CD8-positive, alpha-beta memory T cell (primary cell): ENCODE measurements around the gene CXCL16. TPM values are rescaled to one million over a fixed set of nuclear protein-coding genes. Genes with fewer than 3 reads are reported as not detected.
A peak's percentile ranks its signal among the peaks of the same experiment; 100 is the strongest.
"Not testable (repeated sequence)": the region's sequence is repeated elsewhere in the genome, so short reads cannot be mapped to it uniquely, and the experiment has no call there.

Experiments
- CTCF ChIA-PET: fragments of 350-600 bp; sonication (Branson Sonifier 250); formaldehyde crosslinking; loops from one replicate; lab custom pipeline; 2021; ENCODE audit warnings: antibody characterized with exemption; lab: Charles Lee
- POLR2A ChIA-PET: fragments of 350-600 bp; sonication (Branson Sonifier 250); formaldehyde crosslinking; loops from one replicate; lab custom pipeline; 2021; ENCODE audit warnings: antibody characterized with exemption; lab: Charles Lee
- DNase-seq, 5 donors: peaks; one replicate each; pipeline versions ENCODE4 v3.0.0 to v3.0.0-alpha.2; 2020 to 2022; ENCODE audit warnings: mixed read lengths in 1 of 5
- H3K27ac ChIP-seq: one replicate; pipeline ENCODE4 v1.7.0; 2013; ENCODE audit warnings: low read depth, mild to moderate bottlenecking, low read length, moderate library complexity
- H3K27me3 ChIP-seq: 2 replicates; pipeline ENCODE4 v1.7.0; 2013; ENCODE audit warnings: low read length, mild to moderate bottlenecking; ENCODE audit not compliant: insufficient read depth, poor library complexity, severe bottlenecking
- H3K36me3 ChIP-seq: 2 replicates; pipeline ENCODE4 v1.7.0; 2013; ENCODE audit warnings: mild to moderate bottlenecking, low read length, moderate library complexity; ENCODE audit not compliant: insufficient read depth
- H3K4me1 ChIP-seq: 2 replicates; pipeline ENCODE4 v1.7.0; 2013; ENCODE audit warnings: mild to moderate bottlenecking, low read length, moderate library complexity; ENCODE audit not compliant: insufficient read depth
- H3K4me3 ChIP-seq: 2 replicates; pipeline ENCODE4 v1.7.0; 2013; ENCODE audit warnings: mild to moderate bottlenecking, low read length
- H3K9me3 ChIP-seq: 2 replicates; pipeline ENCODE4 v1.7.0; 2013; ENCODE audit warnings: mild to moderate bottlenecking, low read length
- H3K27ac Mint-ChIP-seq, 8 donors: one replicate each; pipeline ENCODE4 v1.8.0; 2020 to 2021; ENCODE audit warnings: mixed read lengths in 8 of 8, mild to moderate bottlenecking in 6 of 8, inconsistent platforms in 3 of 8, moderate library complexity in 3 of 8
- H3K27me3 Mint-ChIP-seq, 2 donors: one replicate each; pipeline ENCODE4 v1.8.0; 2020 to 2021; ENCODE audit warnings: mixed read lengths in 2 of 2, mild to moderate bottlenecking in 1 of 2, moderate library complexity in 1 of 2
- H3K36me3 Mint-ChIP-seq, 3 donors: one replicate each; pipeline ENCODE4 v1.8.0; 2020 to 2021; ENCODE audit warnings: mixed read lengths in 3 of 3, inconsistent platforms in 1 of 3, mild to moderate bottlenecking in 1 of 3
- H3K4me1 Mint-ChIP-seq, 3 donors: one replicate each; pipeline ENCODE4 v1.8.0; 2020 to 2021; ENCODE audit warnings: mixed read lengths in 3 of 3, inconsistent platforms in 1 of 3, mild to moderate bottlenecking in 1 of 3
- H3K4me3 Mint-ChIP-seq, 7 donors: one replicate each; pipeline ENCODE4 v1.8.0; 2020 to 2021; ENCODE audit warnings: mixed read lengths in 7 of 7, mild to moderate bottlenecking in 6 of 7, moderate library complexity in 4 of 7, inconsistent platforms in 2 of 7
- H3K9me3 Mint-ChIP-seq, 5 donors: one replicate each; pipeline ENCODE4 v1.8.0; 2020 to 2022; ENCODE audit warnings: mixed read lengths in 5 of 5, mild to moderate bottlenecking in 3 of 5, moderate library complexity in 2 of 5, inconsistent platforms in 1 of 5
- polyA plus RNA-seq: library from polyadenylated mRNA; unstranded; fragments of 300-500 nt; fragmentation: Illumina TruSeq; gene quantifications from one replicate; pipeline ENCODE4 v1.2.3, GENCODE V29; 2021
- total RNA-seq, 2 experiments: library from RNA; stranded (reverse); gene quantifications; one replicate each; pipeline ENCODE4 v1.2.3, GENCODE V29; 2021

Gene CXCL16
- total and polyA plus RNA-seq, 3 experiments from 2014 or later: 2.4 to 3.0 (median 2.8) TPM

GRCh38 chr17:4718276-4718675 is 21.5 kb downstream of the CXCL16 start:
- Mint-ChIP-seq H3K27me3 (peaks cover 0 to 2% of the 10 kb centered on the region in 2 donors), H3K4me3 (no peak overlapping the region), H3K27ac (peak overlapping the region in 4 of 8 donors; percentile 17 to 77 (median 59)), H3K4me1 (peaks cover 31 to 76% (median 37%) of the 10 kb centered on the region in 3 donors), H3K36me3 (peaks cover 8 to 72% (median 10%) of the 10 kb centered on the region in 3 donors), H3K9me3 (no peaks in the 10 kb centered on the region)
- ChIA-PET POLR2A (no interaction called here), CTCF (no interaction called here)
- no peak overlapping the region for H3K4me3 ChIP-seq
- H3K4me1 ChIP-seq: peaks cover 30% of the 10 kb centered on the region
- H3K36me3 ChIP-seq: peaks cover 40% of the 10 kb centered on the region
- no peaks in the 10 kb centered on the region for H3K9me3 ChIP-seq
- DNase-seq: peak in 1 of 5 donors; percentile 14
- H3K27me3 ChIP-seq: no peaks in the 10 kb centered on the region
- no peak overlapping the region for H3K27ac ChIP-seq

GRCh38 chr17:4717791-4718190 is 21.9 kb downstream of the CXCL16 start:
- peaks cover 40% of the 10 kb centered on the region for H3K36me3 ChIP-seq
- H3K4me3 Mint-ChIP-seq: peak overlapping the region in 2 of 7 donors; percentile 50 to 56

GRCh38 chr17:4716081-4716480 is 23.6 kb downstream of the CXCL16 start:
- no peaks in the 10 kb centered on the region for H3K9me3 Mint-ChIP-seq
- H3K36me3 Mint-ChIP-seq: peaks cover 8 to 71% (median 10%) of the 10 kb centered on the region in 3 donors
- peaks cover 0 to 2% of the 10 kb centered on the region in 2 donors for H3K27me3 Mint-ChIP-seq
- Histone ChIP-seq H3K4me1 (peaks cover 47% of the 10 kb centered on the region), H3K27ac (peak overlapping the region; percentile 39), H3K4me3 (peak overlapping the region; percentile 48), H3K27me3 (no peaks in the 10 kb centered on the region), H3K36me3 (peaks cover 40% of the 10 kb centered on the region), H3K9me3 (no peaks in the 10 kb centered on the region)
- peaks cover 40 to 80% (median 44%) of the 10 kb centered on the region in 3 donors for H3K4me1 Mint-ChIP-seq
- H3K4me3 Mint-ChIP-seq: peak overlapping the region in 5 of 7 donors; percentile 36 to 89 (median 83)
- DNase-seq: no peak
- ChIA-PET CTCF (interaction anchor here (3.8 kb wide), 1 partner anchor 74 kb away, joined by 16 read pairs; no protein-coding TSS in a partner anchor), POLR2A (interaction anchor here (0.6 to 1.1 kb wide), 2 partner anchors 15 to 178 kb away, joined by 3 read pairs; partner anchors contain the start of gene MED11)
- peak overlapping the region; percentile 91 to 99 (median 96) for H3K27ac Mint-ChIP-seq

More at GRCh38 chr17:4717791-4718190, 21.9 kb downstream of the CXCL16 start:
- H3K4me3 ChIP-seq: no peak overlapping the region
- H3K27me3 Mint-ChIP-seq: peaks cover 0 to 2% of the 10 kb centered on the region in 2 donors
- ChIA-PET POLR2A (no interaction called here), CTCF (no interaction called here)
- H3K27ac ChIP-seq: no peak overlapping the region
- H3K27me3 ChIP-seq: no peaks in the 10 kb centered on the region
- H3K9me3 ChIP-seq: no peaks in the 10 kb centered on the region
- H3K4me1 ChIP-seq: peaks cover 33% of the 10 kb centered on the region
- H3K27ac Mint-ChIP-seq: peak overlapping the region in 4 of 8 donors; percentile 10 to 68 (median 32)
- peak in 1 of 5 donors; percentile 14 for DNase-seq
- peaks cover 33 to 78% (median 37%) of the 10 kb centered on the region in 3 donors for H3K4me1 Mint-ChIP-seq
- no peaks in the 10 kb centered on the region for H3K9me3 Mint-ChIP-seq
- H3K36me3 Mint-ChIP-seq: peaks cover 8 to 72% (median 10%) of the 10 kb centered on the region in 3 donors

GRCh38 chr17:4715063-4715744 is 24.5 kb downstream of the CXCL16 start:
- Histone ChIP-seq H3K27ac (peak overlapping the region; percentile 39), H3K9me3 (no peaks in the 10 kb centered on the region), H3K4me1 (peaks cover 47% of the 10 kb centered on the region), H3K27me3 (no peaks in the 10 kb centered on the region), H3K36me3 (peaks cover 40% of the 10 kb centered on the region), H3K4me3 (peak overlapping the region; percentile 48)
- no peaks in the 10 kb centered on the region for H3K9me3 Mint-ChIP-seq
- ChIA-PET POLR2A (interaction anchor here (0.6 to 1.5 kb wide), 4 partner anchors 16 to 120 kb away, joined by 3 to 6 read pairs (median 4); partner anchors contain the start of gene MED11), CTCF (interaction anchor here (1.5 to 3.8 kb wide), 2 partner anchors 71 to 75 kb away, joined by 4 to 16 read pairs; partner anchors contain the start of gene VMO1)
- peaks cover 4 to 67% (median 8%) of the 10 kb centered on the region in 3 donors for H3K36me3 Mint-ChIP-seq
- H3K27me3 Mint-ChIP-seq: peaks cover 0 to 2% of the 10 kb centered on the region in 2 donors
- peak overlapping the region; percentile 91 to 99 (median 96) for H3K27ac Mint-ChIP-seq
- DNase-seq: peak; percentile 39 to 78 (median 69)
- H3K4me1 Mint-ChIP-seq: peaks cover 40 to 73% (median 44%) of the 10 kb centered on the region in 3 donors
- peak overlapping the region; percentile 78 to 96 (median 84) for H3K4me3 Mint-ChIP-seq

GRCh38 chr17:4714340-4715062 is 25.2 kb downstream of the CXCL16 start:
- H3K9me3 Mint-ChIP-seq, H3K27me3 Mint-ChIP-seq, DNase-seq, H3K27me3 ChIP-seq, H3K9me3 ChIP-seq: not testable (repeated sequence)
- peak overlapping the region; percentile 39 for H3K27ac ChIP-seq
- ChIA-PET CTCF (interaction anchor here (1.0 to 3.8 kb wide), 3 partner anchors 71 to 189 kb away, joined by 3 to 16 read pairs (median 4); partner anchors contain the start of genes CHRNE and VMO1), POLR2A (interaction anchor here (0.6 to 1.5 kb wide), 3 partner anchors 31 to 121 kb away, joined by 4 to 6 read pairs (median 4); no protein-coding TSS in a partner anchor)
- H3K4me1 ChIP-seq: peaks cover 51% of the 10 kb centered on the region
- H3K36me3 Mint-ChIP-seq: peaks cover 4 to 60% (median 8%) of the 10 kb centered on the region in 3 donors
- peaks cover 33% of the 10 kb centered on the region for H3K36me3 ChIP-seq
- H3K4me1 Mint-ChIP-seq: peaks cover 44 to 75% (median 48%) of the 10 kb centered on the region in 3 donors
- H3K27ac Mint-ChIP-seq: peak overlapping the region; percentile 92 to 99 (median 96)
- H3K4me3 ChIP-seq: peak overlapping the region; percentile 48
- peak overlapping the region; percentile 79 to 96 (median 84) for H3K4me3 Mint-ChIP-seq

- H3K9me3 Mint-ChIP-seq: no peaks in the 10 kb centered on the region
- ChIA-PET CTCF (interaction anchor here (1.6 kb wide), 1 partner anchor 19 kb away, joined by 4 read pairs; the partner anchor contains the start of gene MED11), POLR2A (interaction anchor here (2.8 kb wide), 1 partner anchor 77 kb away, joined by 24 read pairs; the partner anchor contains the start of gene GLTPD2)
- peaks cover 0 to 2% of the 10 kb centered on the region in 2 donors for H3K27me3 Mint-ChIP-seq
- peaks cover 49 to 70% (median 57%) of the 10 kb centered on the region in 3 donors for H3K4me1 Mint-ChIP-seq
- no peaks in the 10 kb centered on the region for H3K9me3 ChIP-seq
- H3K4me1 ChIP-seq: peaks cover 51% of the 10 kb centered on the region
- H3K27ac ChIP-seq: no peak overlapping the region
- H3K36me3 ChIP-seq: peaks cover 14% of the 10 kb centered on the region
- peak overlapping the region; percentile 68 to 98 (median 94) for H3K27ac Mint-ChIP-seq
- peak overlapping the region; percentile 78 to 99 (median 98) for H3K4me3 Mint-ChIP-seq
- no peak for DNase-seq
- H3K4me3 ChIP-seq: peak overlapping the region; percentile 86
- no peaks in the 10 kb centered on the region for H3K27me3 ChIP-seq
- H3K36me3 Mint-ChIP-seq: peaks cover 4 to 40% (median 4%) of the 10 kb centered on the region in 3 donors
Measured at GRCh38 chr17:4712526-4712925, 27.2 kb downstream of the CXCL16 start.

- peak overlapping the region; percentile 78 to 99 (median 98) for H3K4me3 Mint-ChIP-seq
- no peak for DNase-seq
- Histone ChIP-seq H3K9me3 (no peaks in the 10 kb centered on the region), H3K36me3 (peaks cover 6% of the 10 kb centered on the region), H3K27ac (peak overlapping the region; percentile 77), H3K4me3 (peak overlapping the region; percentile 86), H3K4me1 (peaks cover 51% of the 10 kb centered on the region), H3K27me3 (no peaks in the 10 kb centered on the region)
- H3K27ac Mint-ChIP-seq: peak overlapping the region; percentile 68 to 98 (median 94)
- H3K9me3 Mint-ChIP-seq: no peaks in the 10 kb centered on the region
- peaks cover 2 to 32% (median 4%) of the 10 kb centered on the region in 3 donors for H3K36me3 Mint-ChIP-seq
- H3K27me3 Mint-ChIP-seq: peaks cover 0 to 2% of the 10 kb centered on the region in 2 donors
- CTCF ChIA-PET: interaction anchor here (1.2 to 5.2 kb wide), 5 partner anchors 20 to 198 kb away, joined by 3 to 52 read pairs (median 5); partner anchors contain the start of genes C17orf107, GLTPD2 and MED11
- POLR2A ChIA-PET: interaction anchor here (0.6 to 2.8 kb wide), 4 partner anchors 20 to 318 kb away, joined by 3 to 24 read pairs (median 10); partner anchors contain the start of genes GLTPD2 and MED11
- H3K4me1 Mint-ChIP-seq: peaks cover 47 to 62% (median 53%) of the 10 kb centered on the region in 3 donors
Measured at GRCh38 chr17:4711661-4712181, 28.0 kb downstream of the CXCL16 start.
